Measurements from ENCODE around the gene CWF19L1. TPM values are rescaled to one million over a fixed set of nuclear protein-coding genes. Genes with fewer than 3 reads are reported as not detected.

The CWF19L1 gene
- 14.3 and 14.4 TPM in 2 replicates for total RNA-seq
- polyA plus RNA-seq: 16.0 and 17.7 TPM in 2 replicates

DNA sequence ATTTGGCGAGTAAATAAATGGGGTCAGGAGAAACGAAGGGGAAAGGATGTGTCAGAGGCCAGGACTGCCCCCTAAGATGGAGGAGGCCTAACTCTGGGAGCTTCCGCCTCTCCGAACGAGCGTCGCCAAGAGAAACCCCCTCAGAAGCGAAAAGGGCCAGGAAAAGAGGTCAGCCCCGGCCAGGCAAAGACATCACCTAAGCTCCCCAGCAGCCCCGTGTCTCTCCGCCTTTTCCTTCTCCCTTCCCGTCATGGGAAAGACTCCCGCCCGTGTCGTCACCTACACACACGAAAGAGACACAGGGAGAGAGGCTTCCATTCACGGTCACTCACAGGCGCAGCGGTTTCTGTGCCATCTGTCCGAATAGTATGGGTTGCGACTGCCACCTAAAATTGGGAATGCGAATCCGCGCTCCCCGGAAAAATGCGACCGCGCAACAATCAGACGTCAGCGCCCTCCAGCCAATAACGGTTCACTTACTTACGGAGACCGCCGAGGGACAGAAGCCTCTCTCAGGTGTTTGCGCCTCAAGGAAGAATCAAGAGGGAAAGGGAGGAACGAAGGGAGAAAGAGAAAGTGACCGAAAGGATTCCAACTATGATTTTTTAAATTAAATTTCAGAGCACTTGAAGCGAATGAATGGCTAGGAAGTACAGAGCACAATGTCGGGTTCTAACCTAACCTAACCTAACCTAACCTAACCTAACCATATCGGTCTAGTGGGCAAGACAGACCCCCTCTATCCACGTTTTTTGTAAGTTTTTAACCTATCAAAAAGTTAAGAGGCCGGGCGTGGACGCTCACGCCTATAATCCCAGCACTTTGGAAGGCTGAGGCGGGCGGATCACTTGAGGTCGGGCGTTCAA, at the start of gene CWF19L1:
TSS of gene CWF19L1 (minus strand) at position 400 of the 866 bp plus-strand sequence. CDS start at position 355, 45 bp downstream.
- Histone ChIP-seq H3K4me3 (peak within 1 kb of the TSS; percentile 54), H3K27ac (peak within 1 kb of the TSS; percentile 88), H3K27me3 (no peaks in the 10 kb centered on the region), H3K4me1 (ENCODE audit: low read depth) (no peaks in the 10 kb centered on the region), H3K36me3 (no peaks in the 10 kb centered on the region), H3K9me3 (ENCODE audit: low read depth) (no peaks in the 10 kb centered on the region)
- DNase-seq (ENCODE audit: low read depth in 1 of 2, low spot score in 1 of 2): peak; percentile 85 to 93
- TF ChIP-seq, protein P1, sequence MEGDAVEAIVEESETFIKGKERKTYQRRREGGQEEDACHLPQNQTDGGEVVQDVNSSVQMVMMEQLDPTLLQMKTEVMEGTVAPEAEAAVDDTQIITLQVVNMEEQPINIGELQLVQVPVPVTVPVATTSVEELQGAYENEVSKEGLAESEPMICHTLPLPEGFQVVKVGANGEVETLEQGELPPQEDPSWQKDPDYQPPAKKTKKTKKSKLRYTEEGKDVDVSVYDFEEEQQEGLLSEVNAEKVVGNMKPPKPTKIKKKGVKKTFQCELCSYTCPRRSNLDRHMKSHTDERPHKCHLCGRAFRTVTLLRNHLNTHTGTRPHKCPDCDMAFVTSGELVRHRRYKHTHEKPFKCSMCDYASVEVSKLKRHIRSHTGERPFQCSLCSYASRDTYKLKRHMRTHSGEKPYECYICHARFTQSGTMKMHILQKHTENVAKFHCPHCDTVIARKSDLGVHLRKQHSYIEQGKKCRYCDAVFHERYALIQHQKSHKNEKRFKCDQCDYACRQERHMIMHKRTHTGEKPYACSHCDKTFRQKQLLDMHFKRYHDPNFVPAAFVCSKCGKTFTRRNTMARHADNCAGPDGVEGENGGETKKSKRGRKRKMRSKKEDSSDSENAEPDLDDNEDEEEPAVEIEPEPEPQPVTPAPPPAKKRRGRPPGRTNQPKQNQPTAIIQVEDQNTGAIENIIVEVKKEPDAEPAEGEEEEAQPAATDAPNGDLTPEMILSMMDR (IDR thresholded peaks at IDR 0.05; ENCODE audit: low read depth, low read length): no peak

DNA sequence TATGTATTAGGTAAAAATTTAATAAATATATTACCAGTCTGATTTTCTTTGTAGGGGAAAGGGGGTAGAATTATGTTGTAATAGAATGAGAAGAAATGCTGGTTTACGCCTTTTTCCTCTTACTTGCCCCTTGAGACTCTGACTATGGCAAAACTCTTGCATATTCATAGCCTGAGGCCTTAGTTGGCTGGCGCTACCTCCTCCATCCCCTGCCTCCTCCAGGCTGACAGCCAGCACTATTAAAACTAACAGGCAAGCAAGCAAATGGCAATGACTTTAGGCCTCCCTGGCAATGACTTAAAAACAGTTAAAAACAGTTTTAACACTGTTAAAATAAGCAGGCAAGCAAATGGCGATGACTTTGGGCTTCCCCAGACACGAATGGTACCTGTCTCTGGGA, 48.2 kb upstream of the CWF19L1 start:
- Histone ChIP-seq H3K36me3 (no peaks in the 10 kb centered on the region), H3K4me1 (ENCODE audit: low read depth) (no peaks in the 10 kb centered on the region), H3K9me3 (ENCODE audit: low read depth) (no peaks in the 10 kb centered on the region), H3K27ac (no peak overlapping the region), H3K4me3 (no peak overlapping the region), H3K27me3 (peaks cover 48% of the 10 kb centered on the region)
- TF ChIP-seq, protein P1 (IDR thresholded peaks at IDR 0.05; ENCODE audit: low read depth, low read length): no peak
- DNase-seq (ENCODE audit: low read depth in 1 of 2, low spot score in 1 of 2): no peak

GRCh38 chr10:100311298-100311697, 43.9 kb upstream of the CWF19L1 start:
- H3K36me3 ChIP-seq: no peaks in the 10 kb centered on the region
- H3K27me3 ChIP-seq: peaks cover 45% of the 10 kb centered on the region
- H3K4me1 ChIP-seq (ENCODE audit: low read depth): no peaks in the 10 kb centered on the region
- H3K27ac ChIP-seq: no peak overlapping the region
- H3K9me3 ChIP-seq (ENCODE audit: low read depth): no peaks in the 10 kb centered on the region
- TF ChIP-seq, protein P1 (IDR thresholded peaks at IDR 0.05; ENCODE audit: low read depth, low read length): no peak
- no peak for DNase-seq (ENCODE audit: low read depth in 1 of 2, low spot score in 1 of 2)
- no peak overlapping the region for H3K4me3 ChIP-seq

DNA sequence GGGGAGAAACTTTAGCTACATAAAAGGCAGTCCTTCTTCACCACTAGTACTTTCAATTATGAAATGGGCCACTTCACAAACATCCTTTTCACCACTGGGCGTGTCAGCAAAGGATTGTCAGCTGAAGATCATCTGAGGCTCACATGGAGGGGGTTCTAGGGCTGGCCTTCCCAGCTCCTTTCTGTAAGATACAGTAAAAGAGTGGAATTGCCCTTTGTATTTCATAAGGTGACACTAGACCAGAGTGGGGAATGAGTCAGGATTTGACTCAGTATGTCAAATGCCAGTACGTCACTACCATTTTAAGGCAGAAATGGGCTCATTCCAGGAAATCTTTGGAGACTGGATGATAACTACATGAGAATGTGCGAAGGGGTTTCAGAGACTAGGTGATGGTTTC, 40.2 kb upstream of the CWF19L1 start:
- DNase-seq (ENCODE audit: low read depth in 1 of 2, low spot score in 1 of 2): peak in 1 of 2 donors; percentile 53
- H3K36me3 ChIP-seq: no peaks in the 10 kb centered on the region
- no peaks in the 10 kb centered on the region for H3K4me1 ChIP-seq (ENCODE audit: low read depth)
- no peaks in the 10 kb centered on the region for H3K9me3 ChIP-seq (ENCODE audit: low read depth)
- no peak overlapping the region for H3K27ac ChIP-seq
- H3K27me3 ChIP-seq: peaks cover 29% of the 10 kb centered on the region
- no peak overlapping the region for H3K4me3 ChIP-seq
- TF ChIP-seq, protein P1 (IDR thresholded peaks at IDR 0.05; ENCODE audit: low read depth, low read length): no peak

- Histone ChIP-seq H3K4me1 (ENCODE audit: low read depth) (no peaks in the 10 kb centered on the region), H3K27ac (no peak overlapping the region), H3K4me3 (no peak overlapping the region), H3K36me3 (no peaks in the 10 kb centered on the region), H3K27me3 (peaks cover 22% of the 10 kb centered on the region), H3K9me3 (ENCODE audit: low read depth) (no peaks in the 10 kb centered on the region)
- TF ChIP-seq, protein P1 (IDR thresholded peaks at IDR 0.05; ENCODE audit: low read depth, low read length): no peak
- DNase-seq (ENCODE audit: low read depth in 1 of 2, low spot score in 1 of 2): no peak
Observed at GRCh38 chr10:100306861-100307260, 39.4 kb upstream of the CWF19L1 start.

All from cardiac muscle cell (in vitro differentiated cells and primary cell).